WERI-Rb-1 (cell line): ENCODE data around the gene RPEL1.
"Not testable (repeated sequence)": the region's sequence is repeated elsewhere in the genome, so short reads cannot be mapped to it uniquely, and the experiment has no call there.

Experiments
- DNase-seq: peaks from one replicate; pipeline ENCODE4 v3.0.0-alpha.2; 2020
- H3K27ac ChIP-seq: fragments of 250-450 bp; sonication (Bioruptor Pico); 2 replicates; pipeline ENCODE4 v1.5.1; 2020; ENCODE audit warnings: mild to moderate bottlenecking, moderate library complexity
- H3K27me3 ChIP-seq: fragments of 250-450 bp; sonication (Bioruptor Pico); 2 replicates; pipeline ENCODE4 v1.5.1; 2021; ENCODE audit warnings: mild to moderate bottlenecking, low read depth, moderate library complexity; ENCODE audit not compliant: insufficient read depth, severe bottlenecking
- H3K36me3 ChIP-seq: fragments of 250-450 bp; sonication (Bioruptor Pico); 2 replicates; pipeline ENCODE4 v1.5.1; 2020; ENCODE audit warnings: mild to moderate bottlenecking, moderate library complexity
- H3K4me3 ChIP-seq: 2 replicates; pipeline ENCODE4 v1.5.1; 2011; ENCODE audit warnings: low read depth, mild to moderate bottlenecking, control low read depth, low read length
- H3K9me3 ChIP-seq: fragments of 250-450 bp; sonication (Bioruptor Pico); 2 replicates; pipeline ENCODE4 v1.5.1; 2021; ENCODE audit warnings: mild to moderate bottlenecking, moderate library complexity; ENCODE audit not compliant: severe bottlenecking
- TF ChIP-seq, protein P1 (sequence below): IDR thresholded peaks from 2 replicates; pipeline ENCODE4 v1.5.1; 2011; ENCODE audit warnings: low read depth, mild to moderate bottlenecking, control low read depth, inconsistent platforms, low read length

RPEL1 gene

DNA sequence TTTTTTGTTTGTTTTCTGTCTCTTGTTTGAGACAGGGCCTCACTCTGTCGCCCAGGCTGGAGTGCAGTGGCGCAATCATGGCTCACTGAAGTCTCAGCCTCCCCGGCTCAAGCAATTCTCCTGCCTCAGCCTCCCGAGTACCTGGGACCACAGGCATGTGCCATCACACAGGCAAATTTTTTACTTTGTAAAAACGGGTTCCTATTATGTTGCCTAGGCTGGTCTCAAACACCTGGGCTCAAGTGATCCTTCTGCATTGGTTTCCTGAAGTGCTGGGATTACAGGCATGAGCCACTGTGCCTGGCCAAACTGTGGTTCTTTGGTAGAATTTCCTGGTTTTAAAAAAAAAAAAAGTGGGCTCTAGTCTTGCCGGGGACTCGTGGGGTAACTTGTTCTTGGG, at the start of gene RPEL1:
RPEL1 (plus strand) TSS at position 301 of the 400 bp plus-strand sequence. CDS start 110 bp downstream, outside the sequence.
- DNase-seq, H3K9me3 ChIP-seq, H3K27ac ChIP-seq, H3K27me3 ChIP-seq, H3K4me3 ChIP-seq, H3K36me3 ChIP-seq: not testable (repeated sequence)

DNA sequence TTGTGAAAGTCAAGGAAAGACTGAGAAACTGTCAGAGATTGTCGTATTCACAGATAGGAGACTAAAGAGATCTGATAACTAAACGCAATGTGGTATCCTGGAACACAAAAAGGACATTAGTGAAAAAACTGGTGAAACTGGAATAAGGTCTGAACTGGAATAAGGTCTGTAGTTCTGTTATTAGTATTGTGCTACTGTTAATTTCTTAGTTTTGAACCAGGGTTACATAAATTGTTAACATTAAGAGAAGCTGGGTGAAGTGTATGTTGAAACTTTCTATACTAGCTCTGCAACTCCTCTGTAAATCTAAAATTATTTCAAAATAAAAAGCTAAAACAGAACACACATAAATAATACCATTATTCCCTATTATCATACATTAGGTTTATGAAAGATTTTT, 49.2 kb upstream of the RPEL1 start:
- TF ChIP-seq, protein P1, sequence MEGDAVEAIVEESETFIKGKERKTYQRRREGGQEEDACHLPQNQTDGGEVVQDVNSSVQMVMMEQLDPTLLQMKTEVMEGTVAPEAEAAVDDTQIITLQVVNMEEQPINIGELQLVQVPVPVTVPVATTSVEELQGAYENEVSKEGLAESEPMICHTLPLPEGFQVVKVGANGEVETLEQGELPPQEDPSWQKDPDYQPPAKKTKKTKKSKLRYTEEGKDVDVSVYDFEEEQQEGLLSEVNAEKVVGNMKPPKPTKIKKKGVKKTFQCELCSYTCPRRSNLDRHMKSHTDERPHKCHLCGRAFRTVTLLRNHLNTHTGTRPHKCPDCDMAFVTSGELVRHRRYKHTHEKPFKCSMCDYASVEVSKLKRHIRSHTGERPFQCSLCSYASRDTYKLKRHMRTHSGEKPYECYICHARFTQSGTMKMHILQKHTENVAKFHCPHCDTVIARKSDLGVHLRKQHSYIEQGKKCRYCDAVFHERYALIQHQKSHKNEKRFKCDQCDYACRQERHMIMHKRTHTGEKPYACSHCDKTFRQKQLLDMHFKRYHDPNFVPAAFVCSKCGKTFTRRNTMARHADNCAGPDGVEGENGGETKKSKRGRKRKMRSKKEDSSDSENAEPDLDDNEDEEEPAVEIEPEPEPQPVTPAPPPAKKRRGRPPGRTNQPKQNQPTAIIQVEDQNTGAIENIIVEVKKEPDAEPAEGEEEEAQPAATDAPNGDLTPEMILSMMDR: no peak
- H3K9me3 ChIP-seq: no peaks in the 10 kb centered on the region
- no peak overlapping the region for H3K4me3 ChIP-seq
- no peaks in the 10 kb centered on the region; the same call in 1 of the 2 replicates for H3K36me3 ChIP-seq
- no peak overlapping the region for H3K27ac ChIP-seq
- H3K27me3 ChIP-seq: no peaks in the 10 kb centered on the region
- DNase-seq: no peak

DNA sequence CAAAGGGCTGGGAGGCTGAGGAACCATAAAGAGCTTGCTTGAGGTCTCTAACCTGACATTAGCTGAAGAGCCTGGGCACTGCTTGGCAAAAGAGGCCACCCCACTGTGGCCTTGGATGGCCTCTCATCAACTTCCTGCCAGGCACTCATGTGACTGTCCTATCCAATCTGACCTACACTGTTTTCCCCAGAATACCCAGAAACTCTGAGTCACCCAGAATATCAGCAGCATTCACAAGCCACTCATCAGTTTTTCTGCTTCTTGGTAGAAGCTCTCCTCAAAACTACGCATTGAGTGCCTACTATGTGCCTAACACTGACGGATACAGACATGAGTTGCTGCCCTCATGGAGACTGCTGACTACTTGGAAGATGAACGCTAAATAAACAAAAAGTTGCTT, 48.5 kb upstream of the RPEL1 start:
- no peaks in the 10 kb centered on the region for H3K9me3 ChIP-seq
- no peak overlapping the region for H3K4me3 ChIP-seq
- TF ChIP-seq, protein P1: no peak
- H3K27me3 ChIP-seq: no peaks in the 10 kb centered on the region
- H3K27ac ChIP-seq: no peak overlapping the region
- DNase-seq: no peak
- H3K36me3 ChIP-seq: no peaks in the 10 kb centered on the region; the same call in 1 of the 2 replicates

DNA sequence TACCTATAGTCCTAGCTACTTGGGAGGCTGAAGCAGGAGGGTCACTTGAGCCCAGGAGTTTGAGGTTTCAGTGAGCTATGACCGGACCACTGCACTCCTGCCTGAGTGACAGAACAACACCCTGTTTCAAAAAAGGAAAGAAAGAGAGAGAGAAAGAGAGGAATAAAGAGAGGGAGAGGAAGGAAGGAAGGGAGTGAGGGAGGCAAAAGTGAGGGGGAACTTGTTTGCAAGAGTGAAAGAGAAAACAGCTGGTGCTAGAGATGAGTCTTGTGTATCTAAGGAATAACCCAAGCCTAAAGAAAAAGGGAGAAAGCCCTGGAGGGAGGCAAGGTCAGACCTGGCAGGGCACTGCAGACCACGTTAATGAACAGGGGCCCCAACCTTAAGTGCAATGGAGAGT, 47.8 kb upstream of the RPEL1 start:
- DNase-seq: no peak
- no peak overlapping the region for H3K4me3 ChIP-seq
- H3K27me3 ChIP-seq: no peaks in the 10 kb centered on the region
- no peak overlapping the region for H3K27ac ChIP-seq
- H3K9me3 ChIP-seq: no peaks in the 10 kb centered on the region
- H3K36me3 ChIP-seq: no peaks in the 10 kb centered on the region; the same call in 1 of the 2 replicates
- TF ChIP-seq, protein P1: no peak

DNA sequence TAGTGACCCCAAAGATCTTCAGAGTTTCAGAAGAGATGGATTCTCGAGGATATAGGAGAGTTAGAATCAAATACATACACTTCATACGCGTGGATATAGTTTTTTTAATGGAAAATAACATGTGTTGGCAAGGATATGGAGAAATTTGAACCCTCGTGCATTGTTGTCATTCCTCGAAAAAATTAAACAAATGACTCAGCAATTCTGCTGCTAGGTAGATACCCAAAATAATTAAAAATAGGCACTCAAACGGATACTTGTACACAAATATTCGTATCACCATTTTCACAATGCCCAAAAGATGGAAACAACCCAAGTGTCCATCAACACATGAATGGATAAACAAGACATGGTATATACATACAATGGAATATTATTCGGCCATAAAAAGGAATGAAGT, 47.0 kb upstream of the RPEL1 start:
- Histone ChIP-seq H3K9me3 (no peaks in the 10 kb centered on the region), H3K27ac (no peak overlapping the region), H3K4me3 (no peak overlapping the region), H3K27me3 (no peaks in the 10 kb centered on the region), H3K36me3 (no peaks in the 10 kb centered on the region)
- DNase-seq: no peak
- TF ChIP-seq, protein P1: no peak

DNA sequence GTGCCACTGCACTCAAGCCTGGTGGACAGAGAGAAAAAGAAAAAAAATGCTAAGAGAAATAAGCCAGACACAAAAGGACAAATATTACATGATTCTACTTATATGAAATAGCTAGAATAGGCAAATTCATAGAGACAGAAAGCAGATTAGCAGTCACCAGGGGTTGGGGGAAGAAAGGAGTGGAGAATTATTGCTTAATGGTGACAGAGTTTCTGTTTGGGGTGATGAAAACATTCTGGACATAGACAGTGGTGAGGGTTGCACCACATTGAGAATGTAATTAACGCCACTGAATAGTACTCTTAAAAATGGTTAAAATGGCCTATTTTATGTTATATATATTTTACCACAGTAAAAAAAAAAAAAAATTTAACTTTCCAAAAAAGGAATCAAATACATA, 46.2 kb upstream of the RPEL1 start:
- Histone ChIP-seq H3K4me3 (no peak overlapping the region), H3K27me3 (no peaks in the 10 kb centered on the region), H3K27ac (no peak overlapping the region), H3K9me3 (no peaks in the 10 kb centered on the region), H3K36me3 (no peaks in the 10 kb centered on the region)
- no peak for DNase-seq
- TF ChIP-seq, protein P1: no peak
